SU-DHL-6 (cell line): ENCODE measurements around the gene B4GALT3.

ENCODE experiments used
- CTCF ChIP-seq: fragments of 200-600 bp; sonication (generic); IDR thresholded peaks from one replicate; pipeline ENCODE4 v1.5.1; 2017; ENCODE audit warnings: antibody characterized with exemption, mild to moderate bottlenecking, low read length, moderate library complexity; ENCODE audit not compliant: insufficient read depth, poor library complexity, severe bottlenecking
- EZH2phosphoT487 ChIP-seq: fragments of 200-600 bp; sonication (generic), shearing (Covaris generic); conservative IDR thresholded peaks from 2 replicates; pipeline ENCODE4 v1.6.1; 2018; ENCODE audit warnings: mild to moderate bottlenecking, antibody characterized with exemption, low read length, moderate library complexity, mixed read lengths

GRCh38 chr1:161207173-161207572 lies 29.9 kb upstream of the B4GALT3 start:
- TF ChIP-seq CTCF (no peak), EZH2phosphoT487 (no peak)
